GM18502 (cell line): ENCODE data around the gene HTRA3.

Source experiments
- ATAC-seq: cut with Tn5 transposase; IDR thresholded peaks from one replicate; pipeline ENCODE4 v1.9.1; 2021; ENCODE audit warnings: mild to moderate bottlenecking; ENCODE audit not compliant: unreplicated experiment, poor library complexity

Gene HTRA3

GRCh38 chr4:8321220-8321619 lies 51.7 kb downstream of the HTRA3 start:
- ATAC-seq = no peak

GRCh38 chr4:8321771-8322170 lies 52.2 kb downstream of the HTRA3 start:
- no peak for ATAC-seq

GRCh38 chr4:8322794-8323704 lies 53.5 kb downstream of the HTRA3 start:
- ATAC-seq = no peak

- no peak for ATAC-seq
Measured at GRCh38 chr4:8323947-8324555, 54.5 kb downstream of the HTRA3 start.

GRCh38 chr4:8324640-8325239 lies 55.2 kb downstream of the HTRA3 start:
- ATAC-seq = no peak

GRCh38 chr4:8325291-8325973 lies 55.9 kb downstream of the HTRA3 start:
- ATAC-seq = no peak

GRCh38 chr4:8326206-8326605 lies 56.7 kb downstream of the HTRA3 start:
- no peak for ATAC-seq

- no peak for ATAC-seq
Measured at GRCh38 chr4:8328456-8328855, 58.9 kb downstream of the HTRA3 start.

GRCh38 chr4:8328866-8329559 lies 59.5 kb downstream of the HTRA3 start:
- ATAC-seq = no peak

GRCh38 chr4:8329560-8329858 lies 60.0 kb downstream of the HTRA3 start:
- ATAC-seq = no peak

GRCh38 chr4:8329859-8330761 lies 60.6 kb downstream of the HTRA3 start:
- no peak for ATAC-seq

- no peak for ATAC-seq
Measured at GRCh38 chr4:8330821-8331574, 61.4 kb downstream of the HTRA3 start.

- ATAC-seq = no peak
Measured at GRCh38 chr4:8331575-8331955, 62.0 kb downstream of the HTRA3 start.

GRCh38 chr4:8332038-8332857 lies 62.7 kb downstream of the HTRA3 start:
- ATAC-seq = no peak

- no peak for ATAC-seq
Measured at GRCh38 chr4:8332891-8333331, 63.4 kb downstream of the HTRA3 start.

- no peak for ATAC-seq
Measured at GRCh38 chr4:8333726-8334460, 64.3 kb downstream of the HTRA3 start.

GRCh38 chr4:8334786-8335460 lies 65.4 kb downstream of the HTRA3 start:
- ATAC-seq = no peak
